ENCODE results near the gene SLC37A1.
"Not testable (repeated sequence)": the region's sequence is repeated elsewhere in the genome, so short reads cannot be mapped to it uniquely, and the experiment has no call there.

SLC37A1 gene

DNA sequence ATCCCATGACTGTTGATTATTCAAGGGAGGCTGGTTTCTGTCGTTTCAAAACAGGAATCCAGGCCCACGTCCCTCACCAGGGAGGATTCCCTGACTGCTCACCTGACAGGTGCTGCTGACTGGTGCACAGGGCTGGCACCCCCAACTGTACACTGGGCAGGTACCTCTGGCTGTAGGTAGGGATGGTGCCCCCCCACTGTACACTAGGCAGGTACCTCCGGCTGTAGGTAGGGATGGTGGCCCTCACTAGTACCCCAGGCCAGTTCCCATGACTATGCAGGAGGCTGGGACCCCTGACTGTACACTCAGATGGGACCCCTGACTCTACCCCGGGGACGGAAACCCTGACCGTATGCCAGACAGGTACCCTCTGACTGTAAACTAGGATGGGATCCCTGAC is 106.2 kb downstream of the SLC37A1 start:
- no peak for DNase-seq (ENCODE audit: low read depth)

DNA sequence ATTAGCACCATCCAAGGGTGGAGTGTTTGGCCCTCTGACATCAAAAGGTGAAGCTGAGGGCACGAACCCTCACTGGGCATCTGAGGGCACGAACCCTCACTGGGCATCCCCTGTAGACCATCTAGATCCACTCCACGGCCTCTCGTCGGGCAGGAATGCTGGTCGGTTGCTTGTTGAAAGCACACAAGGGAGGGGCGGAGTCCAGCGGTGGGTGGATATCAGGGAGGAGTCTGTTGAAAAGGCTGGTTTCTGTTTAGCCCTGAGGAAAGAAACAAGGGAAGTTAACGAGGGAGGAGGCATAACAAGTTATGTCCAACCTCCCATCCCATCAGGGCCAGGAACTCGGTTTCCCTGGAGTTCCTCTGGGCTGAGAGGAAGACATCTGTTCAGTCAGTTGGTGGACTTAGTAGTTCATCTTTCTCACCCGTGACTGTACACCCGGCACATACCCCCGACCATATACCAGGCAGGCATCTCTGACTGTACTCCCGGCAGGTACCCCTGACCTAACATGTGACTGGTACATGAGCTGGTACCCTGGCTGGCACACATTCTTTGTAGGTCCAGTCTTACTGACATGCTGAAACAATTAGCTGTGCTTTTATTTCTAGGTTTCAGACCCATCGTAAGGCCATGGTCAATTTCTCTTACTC is 107.6 kb downstream of the SLC37A1 start:
- no peak for DNase-seq (ENCODE audit: low read depth)

DNA sequence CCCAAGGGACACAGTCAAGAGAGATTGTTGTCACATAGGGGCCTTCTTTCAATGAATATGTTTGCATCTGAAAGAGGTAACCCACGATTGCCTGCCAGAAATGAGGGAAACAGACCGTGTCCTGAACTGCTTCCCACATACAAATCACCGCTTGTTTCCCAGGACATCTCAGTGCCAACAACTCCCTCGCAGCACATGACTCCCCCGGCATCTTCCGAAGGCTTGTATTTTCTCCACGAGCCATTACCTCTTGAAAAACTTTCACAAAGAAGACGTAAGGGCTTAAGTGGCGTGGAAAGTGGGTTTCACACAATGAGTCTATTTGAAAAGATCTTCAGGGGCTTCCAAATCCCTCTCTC is 108.1 kb downstream of the SLC37A1 start:
- no peak for DNase-seq (ENCODE audit: low read depth)

DNA sequence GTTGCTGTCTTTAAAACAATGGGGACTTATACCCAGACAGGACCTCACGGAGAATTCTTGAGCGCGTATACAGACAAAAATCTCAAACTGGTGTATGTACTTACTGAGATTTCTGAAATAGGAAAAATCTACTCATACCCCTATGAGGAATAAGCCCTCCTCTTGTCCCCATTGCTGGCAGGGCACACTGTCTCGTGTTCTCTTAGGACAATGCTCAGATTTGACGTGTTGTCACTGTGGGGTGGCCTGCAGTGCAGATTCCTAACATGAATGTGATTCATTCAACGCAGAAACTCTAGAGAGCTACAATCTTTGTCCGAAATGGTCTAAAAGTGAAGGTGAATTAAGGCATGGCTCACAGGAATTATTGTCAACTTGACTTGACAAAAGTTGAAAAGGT is 108.6 kb downstream of the SLC37A1 start:
- DNase-seq (ENCODE audit: low read depth) = no peak

DNA sequence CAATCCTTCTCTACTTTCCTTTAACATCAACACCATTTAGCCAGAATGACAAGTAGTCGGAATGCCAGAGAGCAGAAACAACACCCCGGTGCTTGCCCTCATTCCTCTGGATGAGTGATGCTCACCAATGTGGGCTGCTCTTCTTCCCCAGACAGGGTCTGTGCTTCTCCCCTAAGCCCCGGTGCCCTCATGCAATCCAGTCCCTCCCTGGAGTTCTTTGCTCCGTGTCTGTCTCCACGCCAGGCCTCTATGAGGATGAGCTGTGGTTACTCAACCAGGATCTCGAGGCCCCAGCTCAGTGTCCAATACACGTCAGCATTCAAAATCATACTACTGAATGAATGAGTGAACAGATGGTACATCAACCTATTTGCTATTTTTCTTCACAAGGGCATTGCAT is 110.0 kb downstream of the SLC37A1 start:
- no peak for DNase-seq (ENCODE audit: low read depth)

DNA sequence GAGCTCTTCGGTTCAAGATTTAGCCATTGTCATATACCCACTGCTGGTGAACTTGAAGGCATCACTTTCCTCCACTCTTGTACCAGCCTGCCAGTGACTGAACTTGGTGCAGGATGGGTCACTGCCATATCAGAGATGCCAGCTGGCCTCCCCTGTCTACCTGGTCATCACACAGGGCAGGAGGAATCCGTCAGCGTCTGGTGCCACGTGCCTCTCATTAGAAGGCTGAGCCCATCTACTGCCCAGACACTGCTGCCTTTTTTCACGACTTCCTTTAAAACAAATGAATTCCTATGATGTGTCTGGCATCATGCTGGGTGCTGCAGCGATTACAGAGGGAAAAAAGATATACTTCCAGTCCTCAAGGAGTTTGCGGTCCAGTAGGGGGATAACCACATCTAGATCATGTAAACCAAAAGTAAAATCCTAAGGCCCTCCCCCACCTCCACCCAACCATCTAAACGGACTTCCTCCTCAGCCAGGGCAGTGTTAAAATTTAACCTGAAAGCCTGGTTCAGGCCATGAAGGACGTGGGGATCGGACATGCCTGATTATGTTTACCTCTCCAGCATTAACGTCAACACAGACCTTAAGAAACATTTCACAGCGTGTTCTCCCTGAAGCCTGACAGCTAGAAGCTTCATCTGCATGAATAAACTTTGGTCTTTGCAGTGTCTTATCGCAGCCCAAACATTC is 110.6 kb downstream of the SLC37A1 start:
- no peak for DNase-seq (ENCODE audit: low read depth)

DNA sequence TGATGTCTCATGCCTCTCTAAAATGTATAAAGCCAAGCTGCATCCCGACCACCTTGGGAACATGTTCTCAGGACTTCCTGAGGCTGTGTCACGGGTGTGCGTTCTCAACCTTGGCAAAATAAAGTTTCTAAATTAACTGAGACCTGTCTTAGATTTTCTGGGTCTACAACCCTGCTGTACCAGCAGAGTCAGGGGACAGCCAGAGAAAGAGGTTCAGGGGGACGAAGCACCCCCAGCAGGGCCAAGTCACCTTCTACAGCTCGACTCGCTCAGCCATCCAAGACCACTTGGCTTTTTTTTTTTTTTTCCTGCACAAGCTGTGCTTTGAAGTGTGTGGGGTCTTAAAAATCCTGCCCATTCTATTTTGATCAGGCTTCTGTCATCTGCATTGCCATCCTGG is 111.3 kb downstream of the SLC37A1 start:
- no peak for DNase-seq (ENCODE audit: low read depth)

DNA sequence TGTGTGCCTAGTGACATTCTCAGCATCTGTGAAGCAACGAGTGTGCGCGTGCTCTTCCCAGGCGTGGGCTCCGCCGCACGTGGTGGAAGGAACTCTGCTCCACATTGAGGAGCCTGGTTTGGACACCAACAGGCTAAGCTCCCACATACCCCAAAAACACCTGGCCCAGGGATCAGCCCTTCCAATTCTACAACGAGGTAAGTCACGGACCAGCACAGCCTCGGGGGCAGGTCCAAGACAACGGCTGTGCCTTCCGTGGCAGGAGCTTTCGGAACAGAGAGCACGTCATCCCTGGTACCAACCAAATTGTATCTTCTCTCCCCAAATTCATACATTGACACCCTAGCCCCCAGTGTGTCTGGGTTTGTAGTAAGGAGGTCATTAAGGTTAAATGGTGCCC is 112.5 kb downstream of the SLC37A1 start:
- DNase-seq (ENCODE audit: low read depth) = no peak

DNA sequence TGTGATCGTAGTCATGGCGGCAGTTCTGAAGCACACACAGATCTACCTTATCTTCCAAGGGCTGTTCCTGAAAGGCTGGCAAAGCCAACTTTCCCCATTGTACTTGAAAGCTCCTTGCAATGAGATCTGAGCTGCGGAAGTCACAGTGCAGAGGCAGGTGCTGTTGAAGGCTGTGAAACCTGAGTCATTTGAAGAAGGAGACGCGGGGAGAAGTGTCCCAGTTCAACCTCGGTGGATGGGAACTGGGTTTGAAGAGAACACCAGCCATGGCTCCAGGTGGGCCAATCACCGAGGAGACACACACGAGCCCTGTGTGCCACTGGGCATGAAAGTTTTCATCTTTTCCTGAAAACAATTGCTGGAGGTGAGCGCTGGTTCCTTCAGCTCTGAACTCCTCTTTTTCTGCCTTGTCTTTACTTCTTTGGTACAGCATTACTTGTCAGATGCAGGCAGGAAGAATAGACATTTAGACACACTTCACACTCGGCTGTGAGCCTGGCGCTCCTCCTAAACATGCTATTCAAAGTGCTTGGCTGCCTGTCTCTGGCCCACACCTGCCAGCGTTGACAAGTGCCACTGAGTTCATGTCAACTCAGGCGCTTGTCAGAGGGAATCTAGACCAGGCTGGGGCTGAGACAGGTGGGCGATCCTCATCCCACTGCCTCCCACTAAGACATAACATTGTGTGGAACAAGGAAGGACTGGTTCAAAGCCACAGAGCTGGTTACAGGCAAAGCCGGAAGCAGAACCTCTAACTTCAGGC is 114.1 kb downstream of the SLC37A1 start:
- no peak for DNase-seq (ENCODE audit: low read depth)

DNA sequence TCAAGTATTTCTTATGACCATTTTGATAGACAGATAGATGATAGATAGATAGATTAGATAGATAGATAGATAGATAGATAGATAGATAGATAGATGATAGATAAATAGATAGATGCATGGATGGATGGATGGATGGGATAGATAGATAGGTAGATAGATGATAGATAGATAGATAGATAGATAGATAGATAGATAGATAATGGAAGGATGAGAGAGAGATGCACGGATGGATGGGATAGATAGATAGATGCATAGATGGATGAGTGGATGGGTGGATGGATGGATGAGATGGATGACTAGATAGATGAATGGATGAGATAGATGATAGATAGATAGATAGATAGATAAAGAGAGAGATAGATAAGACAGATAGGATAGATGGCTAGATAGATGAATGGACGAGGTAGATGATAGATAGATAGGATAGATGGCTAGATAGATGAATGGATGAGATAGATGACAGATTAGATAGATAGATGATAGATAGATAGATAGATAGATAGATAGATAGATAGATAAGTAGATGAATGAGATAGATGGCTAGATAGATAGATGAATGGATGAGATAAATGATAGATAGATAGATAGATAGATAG is 114.9 kb downstream of the SLC37A1 start:
- not testable (repeated sequence) for DNase-seq (ENCODE audit: low read depth)

DNA sequence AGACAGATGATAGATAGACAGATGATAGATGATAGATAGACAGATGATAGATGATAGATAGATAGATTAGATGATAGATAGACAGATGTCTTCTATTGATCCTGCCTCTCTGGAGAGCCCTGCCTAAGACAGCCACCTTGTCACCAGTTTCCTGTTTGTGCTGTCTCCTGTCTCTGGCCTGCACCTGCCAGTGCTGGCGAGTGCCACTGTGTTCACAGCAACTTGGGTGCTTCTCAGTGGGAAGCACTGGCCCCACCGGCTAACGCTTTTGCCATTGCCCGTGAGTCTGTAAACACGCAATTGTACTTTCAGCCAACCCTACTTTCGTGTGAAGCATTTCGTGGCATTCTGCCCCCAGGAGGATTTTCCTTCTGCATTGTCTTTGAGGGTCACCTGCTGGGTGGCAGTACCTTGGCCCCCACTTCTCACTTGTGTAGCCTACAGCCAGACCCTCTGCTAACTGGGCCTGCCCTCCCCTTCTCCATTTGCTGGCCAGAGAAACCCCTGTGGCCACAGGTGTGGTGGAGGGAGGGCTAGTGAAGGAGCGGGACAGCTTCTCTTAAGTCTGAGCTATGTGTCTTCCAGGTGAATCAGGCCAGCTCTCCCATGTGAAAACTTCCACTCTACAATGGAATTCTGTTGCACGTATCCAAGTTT is 116.4 kb downstream of the SLC37A1 start:
- DNase-seq (ENCODE audit: low read depth) = no peak

DNA sequence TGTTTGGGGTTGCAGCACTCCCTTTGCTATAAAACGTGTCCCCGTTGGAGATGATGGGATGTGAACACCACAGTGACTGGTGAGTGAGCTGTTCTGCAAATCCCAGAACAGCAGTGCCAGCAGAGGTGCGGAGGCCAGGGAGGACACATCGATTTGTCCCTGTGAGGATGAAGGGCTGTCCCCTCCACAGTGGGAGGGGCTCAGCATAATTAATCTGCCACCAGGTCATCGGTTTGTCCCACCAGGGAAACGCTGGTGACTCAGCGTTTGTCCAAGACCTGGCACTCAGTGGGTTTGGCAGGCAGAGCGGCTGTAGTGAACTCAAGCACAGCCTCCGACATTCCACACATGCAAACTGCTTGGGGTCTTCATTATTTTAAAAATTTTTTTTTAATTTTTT is 117.0 kb downstream of the SLC37A1 start:
- no peak for DNase-seq (ENCODE audit: low read depth)

All from stimulated activated CD8-positive, alpha-beta memory T cell treated with anti-CD3 and anti-CD28 coated beads, Interleukin-15, amount 100 ng/mL, for 24 hours (primary cell).